GM18867 (cell line): Measurements from ENCODE around the gene MON1A.
"Not testable (repeated sequence)": the region's sequence is repeated elsewhere in the genome, so short reads cannot be mapped to it uniquely, and the experiment has no call there.

Experiments
- ATAC-seq: cut with Tn5 transposase; IDR thresholded peaks from one replicate; pipeline ENCODE4 v1.9.1; 2021; ENCODE audit warnings: mild to moderate bottlenecking, moderate library complexity; ENCODE audit not compliant: unreplicated experiment

MON1A gene

DNA sequence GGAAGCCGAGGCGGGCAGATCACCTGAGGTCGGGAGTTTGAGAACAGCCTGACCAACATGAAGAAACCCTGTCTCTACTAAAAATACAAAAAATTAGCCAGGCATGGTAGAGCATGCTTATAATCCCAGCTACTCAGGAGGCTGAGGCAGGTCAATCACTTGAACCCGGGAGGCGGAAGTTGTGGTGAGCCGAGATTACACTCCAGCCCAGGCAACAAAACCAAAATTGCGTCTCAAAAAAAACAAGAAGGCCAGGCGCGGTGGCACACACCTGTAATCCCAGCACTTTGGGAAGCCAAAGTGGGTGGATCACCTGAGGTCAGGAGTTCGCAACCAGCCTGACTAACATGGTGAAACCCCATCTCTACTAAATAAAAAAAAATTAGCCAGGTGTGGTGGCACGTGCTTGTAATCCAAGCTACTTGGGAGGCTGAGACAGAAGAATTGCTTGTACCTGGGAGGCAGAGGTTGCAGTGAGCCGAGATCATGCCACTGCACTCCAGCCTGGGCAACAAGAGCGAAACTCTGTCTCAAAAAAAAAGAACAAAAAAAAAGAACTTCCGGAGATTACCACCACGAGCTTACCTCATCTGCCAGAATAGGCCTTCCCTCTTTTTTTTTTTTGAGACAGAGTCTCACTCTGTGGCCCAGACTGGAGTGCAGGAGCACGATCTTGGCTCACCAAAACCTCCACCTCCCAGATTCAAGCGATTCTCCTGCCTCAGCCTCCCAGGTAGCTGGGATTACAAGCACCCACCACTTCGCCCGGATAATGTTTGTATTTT, 11.6 kb downstream of the MON1A start:
- ATAC-seq: not testable (repeated sequence)

DNA sequence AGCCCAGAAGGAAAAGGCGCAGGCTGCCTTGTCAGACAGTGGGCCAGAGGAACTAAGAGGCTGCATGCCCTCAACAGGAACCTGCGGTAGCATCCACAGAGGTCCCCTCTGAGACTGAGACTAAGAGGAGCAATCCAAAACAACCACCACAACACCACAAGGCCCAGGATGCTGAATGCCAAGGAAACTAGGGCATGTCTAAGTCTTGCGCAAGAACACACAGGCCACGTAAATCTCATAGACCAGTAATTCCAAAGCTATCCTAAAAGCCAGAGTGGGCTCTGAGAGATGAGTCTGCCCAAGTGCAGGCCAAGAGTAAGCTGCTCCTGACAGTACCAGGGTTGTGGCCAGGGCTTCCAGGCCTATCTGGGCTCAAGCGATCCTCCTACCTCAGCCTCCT, 12.9 kb downstream of the MON1A start:
- ATAC-seq: no peak

GRCh38 chr3:49914906-49915305, 14.7 kb downstream of the MON1A start:
- ATAC-seq: no peak

- no peak for ATAC-seq
Measured at GRCh38 chr3:49912881-49913281, 16.7 kb downstream of the MON1A start.

DNA sequence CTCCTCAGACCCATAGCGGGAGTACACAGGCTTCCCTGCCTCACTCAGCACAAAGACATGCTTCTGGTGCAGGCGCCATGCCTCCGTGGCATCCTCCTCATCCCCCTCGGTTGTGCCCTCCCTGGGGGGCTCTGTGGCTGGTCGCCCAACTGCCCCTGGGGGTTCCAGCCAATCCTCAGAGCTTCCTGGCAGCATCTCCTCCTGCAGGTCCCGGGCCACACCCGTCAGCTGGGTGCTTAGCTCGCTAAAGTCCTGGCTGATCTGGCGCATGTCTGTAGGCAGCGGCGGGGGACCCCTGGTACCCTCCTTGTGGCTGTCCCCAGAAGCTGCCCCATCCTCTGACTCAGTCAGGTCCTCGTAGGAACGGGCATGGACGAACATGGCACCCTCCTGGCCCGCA, 18.0 kb downstream of the MON1A start:
- no peak for ATAC-seq

- ATAC-seq: no peak
Measured at GRCh38 chr3:49911124-49911420, 18.5 kb downstream of the MON1A start.

GRCh38 chr3:49910409-49911123, 19.0 kb downstream of the MON1A start:
- ATAC-seq: no peak

DNA sequence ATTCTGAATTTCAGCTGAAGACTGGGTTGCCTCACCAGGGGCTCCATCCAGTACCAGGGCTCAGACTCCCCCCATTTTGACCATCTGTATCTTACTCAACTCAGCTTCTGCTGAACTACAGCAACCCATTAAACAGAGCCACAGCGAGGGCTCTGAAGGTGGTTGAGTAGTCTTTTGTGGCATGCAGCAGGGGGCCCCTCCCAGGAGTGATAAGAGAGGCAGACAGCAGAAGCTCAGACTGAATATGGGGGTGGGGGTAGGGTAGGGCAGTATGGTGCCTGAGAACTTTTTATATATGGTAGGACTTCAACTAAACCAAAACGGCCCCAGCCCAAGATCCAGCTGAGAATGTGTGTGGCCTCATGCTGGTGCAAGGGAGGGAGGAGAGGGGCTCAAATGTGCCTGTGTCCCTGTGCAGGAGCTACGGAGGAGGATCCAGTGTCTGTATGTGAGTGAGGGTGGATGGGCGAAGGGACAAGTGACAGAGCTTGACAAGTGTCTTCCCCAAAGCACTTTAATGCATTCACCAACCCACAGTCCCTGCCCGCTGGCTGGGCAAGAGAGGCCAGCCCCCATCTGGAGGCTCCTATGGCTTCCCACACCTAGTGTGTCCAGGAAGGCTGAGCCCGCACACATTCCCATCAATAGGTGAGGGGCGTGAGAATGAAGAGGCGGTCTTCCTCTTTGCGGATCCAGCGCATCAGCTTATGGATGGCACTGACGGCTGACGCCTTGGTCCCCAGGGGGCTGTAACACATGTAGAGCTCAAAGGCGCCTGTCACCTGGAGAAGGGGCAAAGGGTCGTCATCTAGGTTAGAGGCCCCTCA, 21.0 kb downstream of the MON1A start:
- no peak for ATAC-seq

DNA sequence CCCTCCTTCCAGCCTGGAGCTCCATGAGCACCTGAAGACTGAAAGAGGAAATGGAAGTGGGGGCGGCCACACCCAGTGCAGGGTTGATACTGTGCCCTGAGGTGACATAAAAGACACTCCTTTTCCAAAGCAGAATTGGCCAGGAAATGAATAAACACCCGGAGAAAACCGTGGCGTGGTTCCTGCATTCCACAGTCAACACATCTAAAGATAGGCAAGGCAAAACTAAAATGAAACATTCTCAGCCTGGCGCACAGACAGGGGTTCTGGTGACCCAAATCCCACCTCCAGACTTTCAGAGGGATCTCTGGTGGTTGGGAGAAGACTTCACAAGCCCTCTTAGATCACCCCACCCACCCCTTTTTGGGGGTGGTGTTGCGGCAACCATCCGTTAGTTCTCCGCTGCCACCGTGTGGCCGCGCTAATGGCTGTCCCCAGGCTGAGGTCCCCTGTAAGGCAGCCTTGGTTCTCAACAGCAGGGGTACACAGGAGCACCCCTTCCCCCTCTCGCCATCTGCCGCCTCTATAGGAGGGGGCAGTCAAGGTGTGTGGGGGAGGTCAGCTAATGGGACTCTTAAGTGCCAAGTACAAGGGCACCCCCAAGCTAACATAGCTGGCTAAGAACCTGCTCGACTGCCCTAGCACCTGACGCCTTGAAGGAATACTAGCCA, 23.4 kb downstream of the MON1A start:
- ATAC-seq: peak; percentile 37

DNA sequence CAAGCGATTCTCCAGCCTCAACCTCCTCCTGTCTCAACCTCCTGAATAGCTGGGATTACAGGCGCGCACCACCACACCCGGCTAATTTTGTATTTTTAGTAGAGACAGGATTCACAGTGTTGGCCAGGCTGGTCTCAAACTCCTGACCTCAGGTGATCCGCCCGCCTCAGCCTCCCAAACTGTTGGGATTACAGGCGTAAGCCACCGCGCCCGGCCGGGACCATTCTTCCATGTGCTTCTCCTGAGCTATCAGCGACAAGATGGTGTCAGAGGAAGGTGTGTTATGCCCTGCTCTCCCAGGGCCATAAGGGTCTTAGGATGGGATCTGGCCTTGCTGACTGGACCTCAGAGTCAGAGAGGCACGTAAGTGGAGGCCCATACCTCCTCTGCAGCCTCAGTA, 25.2 kb downstream of the MON1A start:
- not testable (repeated sequence) for ATAC-seq

DNA sequence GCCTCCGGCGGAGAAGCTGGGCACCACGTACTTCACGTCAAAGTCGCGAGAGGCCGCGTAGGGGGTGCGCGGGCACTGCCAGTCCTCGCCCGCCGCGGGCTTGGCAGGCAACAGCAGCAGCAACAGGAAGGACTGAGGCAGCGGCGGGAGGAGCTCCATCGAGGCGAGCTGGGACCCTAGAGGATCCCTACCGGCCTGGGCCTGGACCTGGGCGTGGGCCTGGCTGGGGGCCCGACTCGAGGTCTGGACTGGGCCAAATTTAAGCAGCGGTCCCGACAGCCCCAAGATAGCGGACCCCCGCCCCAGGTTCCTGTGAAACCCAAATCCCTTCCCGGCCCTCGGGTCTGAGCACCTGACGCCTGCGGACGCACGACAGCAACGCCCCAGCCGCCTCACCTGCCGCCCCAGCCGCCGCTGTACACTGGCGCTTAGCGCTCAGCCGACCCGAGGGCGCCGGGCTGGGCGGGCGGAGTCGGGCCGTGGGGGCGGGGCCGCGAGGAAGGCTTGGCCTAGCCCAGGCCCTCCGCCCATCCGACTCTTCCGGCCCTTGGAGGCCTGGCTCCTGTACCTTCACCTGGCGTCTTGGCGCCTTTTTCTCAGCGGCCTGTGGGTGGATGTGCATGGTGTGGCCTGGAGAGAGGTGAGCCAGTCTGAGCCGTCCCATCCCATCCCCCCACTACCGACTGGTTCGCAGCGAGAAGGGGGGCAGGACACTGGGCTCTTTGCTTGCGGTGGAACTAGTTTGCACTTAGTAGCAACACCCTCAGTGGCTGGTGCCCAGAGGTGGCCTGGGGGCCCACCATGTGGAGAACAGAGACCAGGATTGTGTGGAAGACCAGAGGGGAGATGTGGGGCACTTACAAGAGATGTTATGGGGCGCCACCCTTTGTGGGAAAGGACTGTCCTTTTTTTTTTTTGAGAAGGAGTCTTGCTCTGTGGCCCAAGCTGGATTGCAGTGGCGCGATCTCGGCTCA, 25.9 kb downstream of the MON1A start, which contains the start of gene MST1R:
Gene MST1R (minus strand): TSS at position 423 of the 974 bp plus-strand sequence. CDS start 264 bp downstream, at position 159.
- ATAC-seq: peak; percentile 85

DNA sequence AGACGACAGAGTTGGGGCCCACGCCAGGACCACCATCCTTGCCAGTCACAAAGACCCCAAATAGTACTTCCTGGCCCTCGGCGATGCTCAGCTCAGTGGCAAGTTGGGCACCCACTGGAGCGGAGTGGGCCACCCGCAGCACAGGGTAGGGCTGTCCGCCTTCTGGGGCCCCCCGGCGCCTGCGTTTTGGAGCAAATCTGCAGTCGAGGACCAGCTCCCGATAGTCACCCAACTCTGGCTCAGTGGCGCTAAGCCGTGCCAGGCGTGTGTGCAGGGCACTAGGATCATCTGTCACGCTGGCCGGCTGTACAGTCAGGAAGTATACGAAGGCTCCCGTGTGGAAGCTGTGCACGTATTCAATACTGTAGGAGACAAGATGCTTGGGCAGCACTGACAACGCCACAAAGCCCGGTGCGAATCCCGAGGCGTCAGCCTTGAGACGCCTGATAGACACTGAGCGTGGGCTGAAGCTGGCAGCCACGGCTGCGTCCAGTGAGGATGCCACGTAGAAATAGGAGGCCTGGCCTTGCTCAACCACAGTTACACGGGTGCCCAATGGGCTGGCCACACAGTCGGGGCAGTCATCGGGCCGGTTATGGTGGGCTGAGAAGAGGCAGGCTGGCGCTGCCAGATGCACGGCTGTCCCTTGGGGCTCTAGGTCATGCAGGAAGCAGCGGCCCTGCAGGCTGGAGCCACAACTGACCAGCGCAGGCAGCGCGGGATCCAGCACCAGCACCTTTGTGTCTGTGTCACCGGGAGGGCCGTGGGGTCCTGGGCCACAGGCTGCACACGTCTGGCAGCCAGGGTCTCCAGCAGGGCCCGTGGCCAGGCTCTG, 26.9 kb downstream of the MON1A start:
- ATAC-seq: no peak

GRCh38 chr3:49901366-49902339, 28.0 kb downstream of the MON1A start:
- no peak for ATAC-seq

- no peak for ATAC-seq
Measured at GRCh38 chr3:49900491-49901153, 29.0 kb downstream of the MON1A start.

DNA sequence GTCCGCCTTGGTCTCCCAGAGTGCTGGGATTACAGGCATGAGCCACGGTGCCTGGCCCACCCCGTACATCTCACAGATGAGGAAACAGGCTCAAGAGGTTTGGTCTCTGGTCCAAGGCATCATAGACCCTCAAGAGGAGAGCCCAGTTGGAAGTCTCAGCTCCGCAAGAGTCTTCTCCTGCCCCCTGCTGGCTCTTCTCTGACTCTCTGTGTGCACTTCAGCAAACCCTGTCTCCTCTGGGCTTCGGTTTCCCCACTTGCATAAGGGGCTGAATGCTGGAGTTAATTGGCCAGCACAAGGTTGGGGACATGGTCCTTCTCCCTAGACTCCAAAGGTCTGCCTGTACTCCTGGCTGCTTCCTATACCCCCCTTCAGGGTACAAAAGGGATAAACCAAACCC, 29.8 kb downstream of the MON1A start:
- no peak for ATAC-seq

- no peak for ATAC-seq
Measured at GRCh38 chr3:49898991-49899390, 30.6 kb downstream of the MON1A start.

GRCh38 chr3:49896345-49896744, 33.3 kb downstream of the MON1A start:
- no peak for ATAC-seq
